ENCODE results near the gene GALNT16. TPM values are rescaled to one million over a fixed set of nuclear protein-coding genes. Genes with fewer than 3 reads are reported as not detected.

The GALNT16 gene
- total RNA-seq, 1 experiment from 2014 or later = 4.0 TPM

- intact Hi-C loops (cut with micrococcal nuclease; ENCODE audit: unreplicated experiment) = loop anchor here (5.0 kb wide), 1 partner anchor 143 kb away; the partner anchor contains the start of gene GALNT16
- no peak overlapping the region for H3K4me3 Mint-ChIP-seq (ENCODE audit: low read depth, unreplicated experiment)
- no peak overlapping the region for H3K27ac Mint-ChIP-seq (ENCODE audit: unreplicated experiment)
- BruUV-seq (replicated peaks) = no TSS peak
- CTCF ChIA-PET = no interaction called here
- no peak for TF ChIP-seq CTCF (IDR thresholded peaks at IDR 0.05; ENCODE audit: unreplicated experiment)
- peaks cover 16% of the 10 kb centered on the region for H3K4me1 Mint-ChIP-seq (ENCODE audit: low read depth, unreplicated experiment)
- no peaks in the 10 kb centered on the region for H3K9me3 Mint-ChIP-seq (ENCODE audit: low read depth, unreplicated experiment)
- H3K27me3 Mint-ChIP-seq (ENCODE audit: unreplicated experiment) = no peaks in the 10 kb centered on the region
- peaks cover 12% of the 10 kb centered on the region for H3K36me3 Mint-ChIP-seq (ENCODE audit: insufficient read depth, unreplicated experiment)
- no peak for DNase-seq
Observed at GRCh38 chr14:69404883-69405282, 144.9 kb downstream of the GALNT16 start.

- CTCF ChIA-PET = interaction anchor here (0.9 kb wide), 1 partner anchor 175 kb away, joined by 3 read pairs; no protein-coding TSS in a partner anchor
- H3K4me1 Mint-ChIP-seq (ENCODE audit: low read depth, unreplicated experiment) = peaks cover 8% of the 10 kb centered on the region
- no peak overlapping the region for H3K4me3 Mint-ChIP-seq (ENCODE audit: low read depth, unreplicated experiment)
- peaks cover 3% of the 10 kb centered on the region for H3K36me3 Mint-ChIP-seq (ENCODE audit: insufficient read depth, unreplicated experiment)
- no peak overlapping the region for H3K27ac Mint-ChIP-seq (ENCODE audit: unreplicated experiment)
- H3K9me3 Mint-ChIP-seq (ENCODE audit: low read depth, unreplicated experiment) = no peaks in the 10 kb centered on the region
- H3K27me3 Mint-ChIP-seq (ENCODE audit: unreplicated experiment) = no peaks in the 10 kb centered on the region
- TF ChIP-seq CTCF (IDR thresholded peaks at IDR 0.05; ENCODE audit: unreplicated experiment) = no peak
- no TSS peak for BruUV-seq (replicated peaks)
- no peak for DNase-seq
- intact Hi-C loops (cut with micrococcal nuclease; ENCODE audit: unreplicated experiment) = no loop called here
Observed at GRCh38 chr14:69405762-69406161, 145.8 kb downstream of the GALNT16 start.

Other genes starting within 250 kb of the GALNT16 start
- gene DCAF5, start 107.0 kb upstream of the GALNT16 start, total RNA-seq (2022) = 23.5 and 31.5 TPM in 2 replicates
- gene EXD2, start 68.7 kb upstream of the GALNT16 start, total RNA-seq (2022) = 13.1 and 14.0 TPM in 2 replicates
- gene ERH, start 138.1 kb downstream of the GALNT16 start, total RNA-seq (2022) = 313 and 343 TPM in 2 replicates
- gene SLC39A9, start 138.5 kb downstream of the GALNT16 start, total RNA-seq (2022) = 88.3 and 94.7 TPM in 2 replicates
- 0.56 and 0.73 TPM in 2 replicates for gene PLEKHD1, start 224.6 kb downstream of the GALNT16 start, total RNA-seq (2022)

All from Calu3 (cell line).